Measurements from ENCODE around the gene EXOSC10.
A peak's percentile ranks its signal among the peaks of the same experiment; 100 is the strongest.
"Not testable (repeated sequence)": the region's sequence is repeated elsewhere in the genome, so short reads cannot be mapped to it uniquely, and the experiment has no call there.

The EXOSC10 gene

DNA sequence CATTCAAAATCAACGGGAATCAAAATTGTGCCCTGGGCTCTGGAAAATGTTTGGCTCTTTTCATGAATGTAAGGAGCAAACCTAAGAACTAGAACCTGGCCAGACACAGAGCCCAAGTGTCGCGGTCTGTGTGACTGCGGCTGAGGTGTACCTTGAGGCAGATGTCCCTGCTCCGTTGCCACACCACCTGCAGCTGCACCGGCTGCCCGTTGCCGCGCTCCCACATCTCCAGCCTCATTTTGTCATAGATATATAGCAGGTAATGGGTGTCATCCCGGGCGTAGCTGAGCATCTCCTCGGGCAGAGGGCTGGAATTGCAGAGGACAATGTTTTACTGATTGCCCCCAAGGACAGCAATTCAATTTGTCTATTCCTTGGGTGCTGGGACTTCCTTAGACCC is 18.7 kb downstream of the EXOSC10 start:
- no peak overlapping the region for H3K27ac ChIP-seq (replicated peaks; ENCODE audit: low read length)
- H3K27me3 ChIP-seq (ENCODE audit: control insufficient read depth in 3 of 3, insufficient read depth in 3 of 3, low read depth in 1 of 3, low read length in 3 of 3): no peaks in the 10 kb centered on the region
- H2AFZ ChIP-seq (ENCODE audit: low read length): no peak overlapping the region
- peaks cover 42 to 71% of the 10 kb centered on the region in 2 donors for H3K36me3 ChIP-seq (replicated peaks in 1 of 2; ENCODE audit: control insufficient read depth in 2 of 2, insufficient read depth in 2 of 2, low read length in 2 of 2)
- H3K4me1 ChIP-seq (ENCODE audit: control insufficient read depth in 2 of 2, insufficient read depth in 1 of 2, low read depth in 1 of 2, low read length in 2 of 2): no peaks in the 10 kb centered on the region
- no peak overlapping the region for H3K23ac ChIP-seq (ENCODE audit: low read depth, low read length, poor library complexity)
- no peak overlapping the region for H3K14ac ChIP-seq (ENCODE audit: low read length)
- H4K8ac ChIP-seq (ENCODE audit: low read depth, low read length): no peak overlapping the region
- H2BK5ac ChIP-seq (ENCODE audit: low read length): no peak overlapping the region
- H3K4me3 ChIP-seq (ENCODE audit: low read length in 2 of 2): no peak overlapping the region
- H2BK12ac ChIP-seq (ENCODE audit: low read length): no peak overlapping the region
- no peak overlapping the region for H2AK5ac ChIP-seq (ENCODE audit: low read depth, low read length)
- peaks cover 4% of the 10 kb centered on the region for H3K79me1 ChIP-seq (ENCODE audit: low read depth, low read length)
- no peak overlapping the region for H2BK120ac ChIP-seq (ENCODE audit: low read depth, low read length)
- no peak overlapping the region for H2BK15ac ChIP-seq (ENCODE audit: low read length)
- H3K9me3 ChIP-seq (replicated peaks in 1 of 2; ENCODE audit: control insufficient read depth in 2 of 2, insufficient read depth in 1 of 2, low read depth in 1 of 2, low read length in 2 of 2): no peaks in the 10 kb centered on the region
- H3K18ac ChIP-seq (ENCODE audit: low read length): no peak overlapping the region
- no CpG with 5 or more reads among the region's 12 CpGs for WGBS, 2 donors (ENCODE audit: extremely low coverage in 2 of 2, insufficient read length in 2 of 2, insufficient replicate concordance in 1 of 2)
- no peak overlapping the region for H4K91ac ChIP-seq (ENCODE audit: low read depth, low read length, poor library complexity)
- H3K9ac ChIP-seq (ENCODE audit: low read depth, low read length, poor library complexity): peak overlapping the region; percentile 77
- no peak for DNase-seq (ENCODE audit: low spot score)
- H3K4ac ChIP-seq (ENCODE audit: low read length): no peak overlapping the region
- no peak overlapping the region for H3K4me2 ChIP-seq (ENCODE audit: insufficient read depth, low read length, poor library complexity, severe bottlenecking)

DNA sequence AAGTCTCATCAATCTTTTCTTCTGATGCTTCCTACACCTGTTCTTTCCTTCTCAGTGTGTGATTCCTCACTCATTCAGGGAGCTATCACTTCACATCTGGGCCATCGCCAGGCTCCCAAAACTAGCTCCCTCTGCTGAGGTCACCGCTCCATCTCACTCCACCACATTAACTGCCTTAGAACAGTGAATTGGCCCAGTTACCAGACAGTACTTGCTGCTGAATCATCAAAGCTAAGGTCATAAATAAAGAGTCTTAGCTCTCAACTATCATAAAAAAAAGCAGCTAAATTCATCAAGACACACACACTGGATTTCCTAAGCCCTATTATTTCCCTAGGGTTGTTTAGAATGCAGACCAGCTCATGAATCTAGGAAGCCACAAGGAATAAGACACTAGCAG is 21.0 kb downstream of the EXOSC10 start:
- Histone ChIP-seq H2BK120ac (ENCODE audit: low read depth, low read length) (no peak overlapping the region), H2BK15ac (ENCODE audit: low read length) (no peak overlapping the region), H2BK12ac (ENCODE audit: low read length) (no peak overlapping the region), H3K27me3 (ENCODE audit: control insufficient read depth in 3 of 3, insufficient read depth in 3 of 3, low read depth in 1 of 3, low read length in 3 of 3) (no peaks in the 10 kb centered on the region), H2BK5ac (ENCODE audit: low read length) (no peak overlapping the region), H3K9ac (ENCODE audit: low read depth, low read length, poor library complexity) (no peak overlapping the region), H3K4ac (ENCODE audit: low read length) (no peak overlapping the region), H4K8ac (ENCODE audit: low read depth, low read length) (no peak overlapping the region), H3K27ac (replicated peaks; ENCODE audit: low read length) (no peak overlapping the region), H3K14ac (ENCODE audit: low read length) (no peak overlapping the region), H4K91ac (ENCODE audit: low read depth, low read length, poor library complexity) (no peak overlapping the region), H3K4me1 (ENCODE audit: control insufficient read depth in 2 of 2, insufficient read depth in 1 of 2, low read depth in 1 of 2, low read length in 2 of 2) (no peaks in the 10 kb centered on the region), H2AFZ (ENCODE audit: low read length) (no peak overlapping the region), H3K36me3 (replicated peaks in 1 of 2; ENCODE audit: control insufficient read depth in 2 of 2, insufficient read depth in 2 of 2, low read length in 2 of 2) (peaks cover 54 to 94% of the 10 kb centered on the region in 2 donors), H3K4me3 (ENCODE audit: low read length in 2 of 2) (no peak overlapping the region), H2AK5ac (ENCODE audit: low read depth, low read length) (no peak overlapping the region), H3K4me2 (ENCODE audit: insufficient read depth, low read length, poor library complexity, severe bottlenecking) (no peak overlapping the region), H3K23ac (ENCODE audit: low read depth, low read length, poor library complexity) (no peak overlapping the region), H3K9me3 (replicated peaks in 1 of 2; ENCODE audit: control insufficient read depth in 2 of 2, insufficient read depth in 1 of 2, low read depth in 1 of 2, low read length in 2 of 2) (no peaks in the 10 kb centered on the region), H3K18ac (ENCODE audit: low read length) (no peak overlapping the region), H3K79me1 (ENCODE audit: low read depth, low read length) (peaks cover 4% of the 10 kb centered on the region)
- DNase-seq (ENCODE audit: low spot score): no peak
- WGBS, 2 donors (ENCODE audit: extremely low coverage in 2 of 2, insufficient read length in 2 of 2, insufficient replicate concordance in 1 of 2): no CpG with 5 or more reads among the region's 2 CpGs

DNA sequence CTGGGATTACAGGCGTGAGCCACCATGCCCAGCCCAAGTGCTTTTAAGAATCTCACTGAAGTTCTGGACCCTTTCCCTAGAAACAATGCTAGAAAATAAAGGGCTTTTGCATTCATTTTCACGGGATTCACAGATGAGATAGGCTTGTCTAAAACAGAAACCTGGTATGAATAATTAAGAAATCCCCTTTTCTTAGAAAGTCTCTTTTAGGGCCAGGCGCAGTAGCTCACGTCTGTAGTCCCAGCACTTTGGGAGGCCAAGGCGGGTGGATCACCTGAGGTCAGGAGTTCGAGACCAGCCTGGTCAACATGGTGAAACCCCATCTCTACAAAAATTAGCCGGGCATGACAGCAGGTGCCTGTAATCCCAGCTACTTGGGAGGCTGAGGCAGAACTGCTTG is 26.3 kb downstream of the EXOSC10 start:
- not testable (repeated sequence) for H3K9ac ChIP-seq (ENCODE audit: low read depth, low read length, poor library complexity); H3K18ac ChIP-seq (ENCODE audit: low read length); H3K4me3 ChIP-seq (ENCODE audit: low read length in 2 of 2); H3K27me3 ChIP-seq (ENCODE audit: control insufficient read depth in 3 of 3, insufficient read depth in 3 of 3, low read depth in 1 of 3, low read length in 3 of 3); H3K27ac ChIP-seq (replicated peaks; ENCODE audit: low read length); DNase-seq (ENCODE audit: low spot score); H2AK5ac ChIP-seq (ENCODE audit: low read depth, low read length); H3K4me2 ChIP-seq (ENCODE audit: insufficient read depth, low read length, poor library complexity, severe bottlenecking); H4K8ac ChIP-seq (ENCODE audit: low read depth, low read length); H2BK5ac ChIP-seq (ENCODE audit: low read length); H2AFZ ChIP-seq (ENCODE audit: low read length); H3K4ac ChIP-seq (ENCODE audit: low read length); H2BK12ac ChIP-seq (ENCODE audit: low read length); H3K14ac ChIP-seq (ENCODE audit: low read length); H2BK120ac ChIP-seq (ENCODE audit: low read depth, low read length); H3K9me3 ChIP-seq (replicated peaks in 1 of 2; ENCODE audit: control insufficient read depth in 2 of 2, insufficient read depth in 1 of 2, low read depth in 1 of 2, low read length in 2 of 2); H3K23ac ChIP-seq (ENCODE audit: low read depth, low read length, poor library complexity); H3K79me1 ChIP-seq (ENCODE audit: low read depth, low read length); H2BK15ac ChIP-seq (ENCODE audit: low read length); H3K4me1 ChIP-seq (ENCODE audit: control insufficient read depth in 2 of 2, insufficient read depth in 1 of 2, low read depth in 1 of 2, low read length in 2 of 2); H4K91ac ChIP-seq (ENCODE audit: low read depth, low read length, poor library complexity)
- no CpG with 5 or more reads among the region's 7 CpGs for WGBS, 2 donors (ENCODE audit: extremely low coverage in 2 of 2, insufficient read length in 2 of 2, insufficient replicate concordance in 1 of 2)
- peaks cover 62 to 95% of the 10 kb centered on the region in 2 donors for H3K36me3 ChIP-seq (replicated peaks in 1 of 2; ENCODE audit: control insufficient read depth in 2 of 2, insufficient read depth in 2 of 2, low read length in 2 of 2)

DNA sequence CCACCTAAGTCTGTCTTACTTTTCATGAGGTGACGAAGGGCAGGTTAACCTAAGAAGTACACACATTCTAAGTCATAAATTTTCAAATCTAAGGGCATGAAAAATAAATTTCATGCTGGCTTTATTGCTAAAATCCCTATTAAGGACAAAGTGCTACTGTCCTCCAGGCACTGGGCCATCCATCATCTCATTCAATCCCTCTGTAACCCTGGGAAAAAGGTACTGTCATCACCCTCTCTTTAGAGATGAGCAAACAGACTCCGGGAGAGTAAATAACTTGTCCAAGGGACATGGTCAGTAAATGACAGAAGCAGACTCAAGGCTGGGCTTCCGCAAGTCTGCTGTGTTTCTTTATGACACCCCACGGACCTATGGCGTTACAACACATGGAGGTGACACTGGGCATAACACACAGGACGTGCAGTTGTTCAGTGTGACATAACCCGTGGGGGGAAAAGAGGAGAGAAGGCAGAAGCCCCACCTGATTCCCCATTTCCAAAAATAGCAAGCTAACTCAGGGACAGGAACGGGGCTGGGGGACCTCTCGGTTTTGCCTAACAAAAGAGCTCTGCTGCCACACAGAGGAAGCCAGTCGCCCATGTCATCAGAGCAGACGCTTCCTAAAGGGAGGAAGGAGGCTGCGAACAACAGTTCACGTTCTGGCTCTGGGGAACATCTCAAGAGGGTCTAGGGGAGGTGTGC is 27.3 kb downstream of the EXOSC10 start:
- Histone ChIP-seq H3K23ac (ENCODE audit: low read depth, low read length, poor library complexity) (no peak overlapping the region), H2BK5ac (ENCODE audit: low read length) (no peak overlapping the region), H2AK5ac (ENCODE audit: low read depth, low read length) (no peak overlapping the region), H3K4ac (ENCODE audit: low read length) (no peak overlapping the region), H3K4me2 (ENCODE audit: insufficient read depth, low read length, poor library complexity, severe bottlenecking) (no peak overlapping the region), H3K14ac (ENCODE audit: low read length) (no peak overlapping the region), H3K4me1 (ENCODE audit: control insufficient read depth in 2 of 2, insufficient read depth in 1 of 2, low read depth in 1 of 2, low read length in 2 of 2) (no peaks in the 10 kb centered on the region), H3K27ac (replicated peaks; ENCODE audit: low read length) (no peak overlapping the region), H3K9me3 (replicated peaks in 1 of 2; ENCODE audit: control insufficient read depth in 2 of 2, insufficient read depth in 1 of 2, low read depth in 1 of 2, low read length in 2 of 2) (no peaks in the 10 kb centered on the region), H2BK15ac (ENCODE audit: low read length) (no peak overlapping the region), H4K8ac (ENCODE audit: low read depth, low read length) (no peak overlapping the region), H2AFZ (ENCODE audit: low read length) (no peak overlapping the region), H3K79me1 (ENCODE audit: low read depth, low read length) (peaks cover 2% of the 10 kb centered on the region), H4K91ac (ENCODE audit: low read depth, low read length, poor library complexity) (no peak overlapping the region), H2BK12ac (ENCODE audit: low read length) (no peak overlapping the region), H3K18ac (ENCODE audit: low read length) (no peak overlapping the region), H3K4me3 (ENCODE audit: low read length in 2 of 2) (no peak overlapping the region), H3K36me3 (replicated peaks in 1 of 2; ENCODE audit: control insufficient read depth in 2 of 2, insufficient read depth in 2 of 2, low read length in 2 of 2) (peaks cover 68 to 97% of the 10 kb centered on the region in 2 donors), H3K27me3 (ENCODE audit: control insufficient read depth in 3 of 3, insufficient read depth in 3 of 3, low read depth in 1 of 3, low read length in 3 of 3) (no peaks in the 10 kb centered on the region), H2BK120ac (ENCODE audit: low read depth, low read length) (no peak overlapping the region), H3K9ac (ENCODE audit: low read depth, low read length, poor library complexity) (no peak overlapping the region)
- DNase-seq (ENCODE audit: low spot score): no peak
- no CpG with 5 or more reads among the region's 13 CpGs for WGBS, 2 donors (ENCODE audit: extremely low coverage in 2 of 2, insufficient read length in 2 of 2, insufficient replicate concordance in 1 of 2)
